Ishikawa (cell line): ENCODE measurements around the gene NDUFB5.

Source experiments
- CEBPB ChIP-seq: IDR thresholded peaks from 2 replicates; pipeline ENCODE4 v1.6.1; 2012
- CREB1 ChIP-seq: IDR thresholded peaks from 2 replicates; pipeline ENCODE4 v1.6.1; 2012; ENCODE audit warnings: low read depth
- EGR1 ChIP-seq: IDR thresholded peaks from 2 replicates; pipeline ENCODE4 v1.6.1; 2012
- EP300 ChIP-seq: IDR thresholded peaks from 2 replicates; pipeline ENCODE4 v1.6.1; 2012; ENCODE audit warnings: borderline replicate concordance
- FOXM1 ChIP-seq: IDR thresholded peaks from 2 replicates; pipeline ENCODE4 v1.6.1; 2012; ENCODE audit warnings: low read depth, borderline replicate concordance
- MAX ChIP-seq: IDR thresholded peaks from 2 replicates; pipeline ENCODE4 v1.6.1; 2012
- NFIC ChIP-seq: IDR thresholded peaks from 2 replicates; pipeline ENCODE4 v1.6.1; 2012
- RAD21 ChIP-seq: IDR thresholded peaks from 2 replicates; pipeline ENCODE4 v1.6.1; 2012; ENCODE audit warnings: low read depth
- REST ChIP-seq: IDR thresholded peaks from 2 replicates; pipeline ENCODE4 v1.6.1; 2012; ENCODE audit warnings: low read depth, mild to moderate bottlenecking
- TAF1 ChIP-seq: IDR thresholded peaks from 2 replicates; pipeline ENCODE4 v1.6.1; 2012; ENCODE audit warnings: low read depth, mild to moderate bottlenecking
- TCF12 ChIP-seq: IDR thresholded peaks from 2 replicates; pipeline ENCODE4 v1.6.1; 2012; ENCODE audit warnings: low read depth
- TEAD4 ChIP-seq: IDR thresholded peaks from 2 replicates; pipeline ENCODE4 v1.6.1; 2012
- USF1 ChIP-seq: IDR thresholded peaks from 2 replicates; pipeline ENCODE4 v1.6.1; 2012
- YY1 ChIP-seq: IDR thresholded peaks from 2 replicates; pipeline ENCODE4 v1.6.1; 2012; ENCODE audit warnings: low read depth
- ZBTB7A ChIP-seq: IDR thresholded peaks from 2 replicates; pipeline ENCODE4 v1.6.1; 2012; ENCODE audit warnings: low read depth

NDUFB5 gene

GRCh38 chr3:179660872-179661271 is 56.3 kb downstream of the NDUFB5 start:
- TF ChIP-seq TAF1 (no peak), ZBTB7A (no peak), TCF12 (no peak), MAX (no peak), EGR1 (no peak), CREB1 (no peak), USF1 (no peak), YY1 (no peak), FOXM1 (no peak), TEAD4 (no peak), CEBPB (no peak), RAD21 (no peak), NFIC (no peak)

GRCh38 chr3:179661777-179662176 is 57.2 kb downstream of the NDUFB5 start:
- TF ChIP-seq CREB1 (no peak), TEAD4 (no peak), EGR1 (no peak), RAD21 (no peak), NFIC (no peak), MAX (no peak), CEBPB (no peak), YY1 (no peak), USF1 (no peak)

GRCh38 chr3:179663093-179663492 is 58.5 kb downstream of the NDUFB5 start:
- TF ChIP-seq EGR1 (no peak), USF1 (no peak), MAX (no peak), FOXM1 (no peak), TCF12 (no peak), RAD21 (no peak)

GRCh38 chr3:179666030-179666429 is 61.4 kb downstream of the NDUFB5 start:
- no peak for TF ChIP-seq TEAD4
- no peak for TF ChIP-seq MAX
- TF ChIP-seq TCF12 = no peak
- TF ChIP-seq FOXM1 = no peak
- TF ChIP-seq CREB1 = no peak
- TF ChIP-seq ZBTB7A = no peak
- no peak for TF ChIP-seq NFIC
- no peak for TF ChIP-seq RAD21
- no peak for TF ChIP-seq YY1
- no peak for TF ChIP-seq REST
- TF ChIP-seq USF1 = no peak
- TF ChIP-seq EP300 = no peak
- TF ChIP-seq TAF1 = no peak
- TF ChIP-seq EGR1 = no peak
- TF ChIP-seq CEBPB = no peak

- TF ChIP-seq RAD21 = no peak
- no peak for TF ChIP-seq EP300
- peak; percentile 36; the same call in 1 of the 2 replicates for TF ChIP-seq MAX
- 0 out of 2 replicates have a peak, but pooled peaks have one; percentile 53 for TF ChIP-seq TCF12
- TF ChIP-seq ZBTB7A = no peak
- TF ChIP-seq NFIC = peak; percentile 91
- TF ChIP-seq USF1 = no peak
- no peak for TF ChIP-seq TEAD4
- no peak for TF ChIP-seq EGR1
Observed at GRCh38 chr3:179666436-179667035, 61.9 kb downstream of the NDUFB5 start.

GRCh38 chr3:179668429-179668828 is 63.8 kb downstream of the NDUFB5 start:
- TF ChIP-seq ZBTB7A = no peak
- no peak for TF ChIP-seq RAD21
- TF ChIP-seq USF1 = no peak
- no peak for TF ChIP-seq NFIC
- no peak for TF ChIP-seq TAF1
